Dedifferentiated amniotic fluid mesenchymal stem cell (primary cell): Measurements from ENCODE around the gene HOXA3.

Experiments used
- DNase-seq: peaks from one replicate; pipeline ENCODE4 v3.0.0-alpha.2; 2016; ENCODE audit errors: extremely low spot score

The HOXA3 gene

GRCh38 chr7:27178366-27178765, 26.0 kb upstream of the HOXA3 start:
- DNase-seq = no peak

GRCh38 chr7:27177795-27178320, 25.5 kb upstream of the HOXA3 start:
- no peak for DNase-seq

- no peak for DNase-seq
Measured at GRCh38 chr7:27176962-27177794, 24.8 kb upstream of the HOXA3 start.

- no peak for DNase-seq
Measured at GRCh38 chr7:27176524-27176845, 24.1 kb upstream of the HOXA3 start.

GRCh38 chr7:27175626-27176523, 23.5 kb upstream of the HOXA3 start:
- DNase-seq = no peak

GRCh38 chr7:27174874-27175625, 22.7 kb upstream of the HOXA3 start:
- DNase-seq = no peak

GRCh38 chr7:27173956-27174873, 21.8 kb upstream of the HOXA3 start, which contains the start of gene HOXA10:
Gene HOXA10 (minus strand): TSS chr7:27174320. CDS start chr7:27174306, 14 bp downstream.
- DNase-seq = no peak

GRCh38 chr7:27173511-27173955, 21.1 kb upstream of the HOXA3 start:
- no peak for DNase-seq

- DNase-seq = no peak
Measured at GRCh38 chr7:27172823-27173510, 20.6 kb upstream of the HOXA3 start.

- DNase-seq = no peak
Measured at GRCh38 chr7:27172315-27172774, 20.0 kb upstream of the HOXA3 start.

- DNase-seq = no peak
Measured at GRCh38 chr7:27171637-27172314, 19.4 kb upstream of the HOXA3 start.

GRCh38 chr7:27171325-27171636, 18.9 kb upstream of the HOXA3 start:
- no peak for DNase-seq

GRCh38 chr7:27170426-27171324, 18.3 kb upstream of the HOXA3 start:
- DNase-seq = no peak

- no peak for DNase-seq
Measured at GRCh38 chr7:27169658-27170425, 17.5 kb upstream of the HOXA3 start.

- no peak for DNase-seq
Measured at GRCh38 chr7:27168265-27168947, 16.0 kb upstream of the HOXA3 start.

GRCh38 chr7:27167916-27168264, 15.5 kb upstream of the HOXA3 start:
- DNase-seq = no peak
